ENCODE data around the gene WDR1.
"Not testable (repeated sequence)": the region's sequence is repeated elsewhere in the genome, so short reads cannot be mapped to it uniquely, and the experiment has no call there.

Gene WDR1

GRCh38 chr4:10130178-10130888, 13.7 kb upstream of the WDR1 start:
- no peak overlapping the region for H3K27ac ChIP-seq
- no peak for TF ChIP-seq ZFX (IDR thresholded peaks at IDR 0.05)
- TF ChIP-seq, protein P1, sequence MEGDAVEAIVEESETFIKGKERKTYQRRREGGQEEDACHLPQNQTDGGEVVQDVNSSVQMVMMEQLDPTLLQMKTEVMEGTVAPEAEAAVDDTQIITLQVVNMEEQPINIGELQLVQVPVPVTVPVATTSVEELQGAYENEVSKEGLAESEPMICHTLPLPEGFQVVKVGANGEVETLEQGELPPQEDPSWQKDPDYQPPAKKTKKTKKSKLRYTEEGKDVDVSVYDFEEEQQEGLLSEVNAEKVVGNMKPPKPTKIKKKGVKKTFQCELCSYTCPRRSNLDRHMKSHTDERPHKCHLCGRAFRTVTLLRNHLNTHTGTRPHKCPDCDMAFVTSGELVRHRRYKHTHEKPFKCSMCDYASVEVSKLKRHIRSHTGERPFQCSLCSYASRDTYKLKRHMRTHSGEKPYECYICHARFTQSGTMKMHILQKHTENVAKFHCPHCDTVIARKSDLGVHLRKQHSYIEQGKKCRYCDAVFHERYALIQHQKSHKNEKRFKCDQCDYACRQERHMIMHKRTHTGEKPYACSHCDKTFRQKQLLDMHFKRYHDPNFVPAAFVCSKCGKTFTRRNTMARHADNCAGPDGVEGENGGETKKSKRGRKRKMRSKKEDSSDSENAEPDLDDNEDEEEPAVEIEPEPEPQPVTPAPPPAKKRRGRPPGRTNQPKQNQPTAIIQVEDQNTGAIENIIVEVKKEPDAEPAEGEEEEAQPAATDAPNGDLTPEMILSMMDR (conservative IDR thresholded peaks at IDR 0.05): no peak

DNA sequence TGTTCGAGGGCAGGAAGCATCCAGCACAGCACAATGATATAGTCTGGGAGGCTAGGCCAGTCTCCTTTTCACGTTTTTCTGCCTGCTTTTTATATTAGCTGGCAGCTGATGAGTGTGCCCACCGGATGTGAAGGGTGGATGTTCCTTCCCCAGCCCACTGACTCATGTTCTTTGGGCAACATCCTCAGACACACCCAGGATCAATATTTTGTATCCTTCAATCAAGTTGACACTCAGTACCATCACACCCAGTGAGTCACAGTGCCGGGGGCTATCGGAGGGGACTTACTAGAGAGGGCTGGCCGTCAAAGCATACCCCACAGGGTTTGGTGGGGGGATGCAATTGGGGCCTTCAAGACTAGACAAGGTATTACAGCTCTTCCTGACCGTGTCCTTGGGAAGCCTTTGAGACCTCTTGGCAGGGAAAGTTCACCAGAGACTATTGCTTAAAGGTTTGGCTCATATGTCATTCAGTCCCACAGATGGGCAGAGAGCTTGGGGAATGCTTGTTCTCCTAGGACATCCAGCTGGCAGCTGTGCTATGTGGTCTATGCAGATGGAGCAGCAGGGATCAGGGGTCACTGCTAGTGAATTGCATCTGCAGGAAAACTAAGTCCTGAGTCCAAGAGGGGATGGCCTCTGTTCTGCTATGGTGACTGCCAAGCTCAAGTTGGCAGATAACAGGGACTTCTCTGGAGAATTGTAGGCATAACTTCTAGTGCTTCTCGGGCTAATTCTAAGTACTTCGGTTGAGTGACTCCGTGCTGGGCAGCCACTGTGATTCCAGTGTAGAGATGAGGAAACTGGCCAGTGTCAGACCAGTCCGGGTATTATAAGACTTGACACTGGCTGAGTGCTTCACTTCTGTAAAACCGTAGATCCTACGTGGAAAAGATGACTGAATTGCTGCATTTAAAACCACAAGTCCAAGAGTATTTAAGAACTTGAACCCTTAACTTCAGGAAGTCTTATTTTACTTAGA, 12.9 kb upstream of the WDR1 start:
- no peak overlapping the region for H3K27ac ChIP-seq
- TF ChIP-seq, protein P1 (conservative IDR thresholded peaks at IDR 0.05): no peak
- no peak for TF ChIP-seq ZFX (IDR thresholded peaks at IDR 0.05)

GRCh38 chr4:10128761-10129160, 12.2 kb upstream of the WDR1 start:
- no peak for TF ChIP-seq ZFX (IDR thresholded peaks at IDR 0.05)
- TF ChIP-seq, protein P1 (conservative IDR thresholded peaks at IDR 0.05): no peak
- no peak overlapping the region for H3K27ac ChIP-seq

DNA sequence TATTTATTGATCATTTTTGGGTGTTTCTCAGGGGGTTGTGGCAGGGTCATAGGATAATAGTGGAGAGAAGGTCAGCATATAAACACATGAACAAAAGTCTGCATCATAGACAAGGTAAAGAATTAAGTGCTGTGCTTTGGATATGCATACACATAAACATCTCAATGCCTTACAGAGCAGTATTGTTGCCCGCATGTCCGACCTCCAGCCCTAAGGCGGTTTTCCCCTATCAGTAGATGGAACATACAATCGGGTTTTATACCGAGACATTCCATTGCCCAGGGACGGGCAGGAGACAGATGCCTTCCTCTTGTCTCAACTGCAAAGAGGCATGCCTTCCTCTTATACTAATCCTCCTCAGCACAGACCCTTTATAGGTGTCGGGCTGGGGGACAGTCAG, 10.9 kb upstream of the WDR1 start:
- H3K27ac ChIP-seq: not testable (repeated sequence)

GRCh38 chr4:10124167-10124930, 7.8 kb upstream of the WDR1 start:
- no peak overlapping the region for H3K27ac ChIP-seq
- TF ChIP-seq, protein P1 (conservative IDR thresholded peaks at IDR 0.05): no peak
- TF ChIP-seq ZFX (IDR thresholded peaks at IDR 0.05): no peak

- no peak for TF ChIP-seq ZFX (IDR thresholded peaks at IDR 0.05)
- TF ChIP-seq, protein P1 (conservative IDR thresholded peaks at IDR 0.05): no peak
- H3K27ac ChIP-seq: no peak overlapping the region
These were observed 6.9 kb upstream of the WDR1 start for GRCh38 chr4:10123227-10124101.

Measured in C4-2B (cell line).